Spleen (tissue), 11 donors: ENCODE results near the gene NCAPG2. TPM values are rescaled to one million over a fixed set of nuclear protein-coding genes. Genes with fewer than 3 reads are reported as not detected.

Source experiments
- DNase-seq: peaks from one replicate; pipeline ENCODE4 v3.0.0-alpha.2; 2020
- H3K27ac ChIP-seq, 8 donors: fragments of 200-600 bp; sonication (generic) in 7 of 8; 1 replicate in 4 of 8; 2 replicates in 4 of 8; pipeline versions ENCODE4 v1.5.0 to v1.8.0; 2016 to 2021; ENCODE audit warnings: inconsistent platforms in 4 of 8, mild to moderate bottlenecking in 4 of 8, moderate library complexity in 1 of 8
- H3K27me3 ChIP-seq, 7 donors: fragments of 200-600 bp; sonication (generic) in 6 of 7; replicated peaks in 1 of 7; 1 replicate in 4 of 7; 2 replicates in 3 of 7; pipeline versions ENCODE4 v1.5.0 to v1.8.0; 2016 to 2021; ENCODE audit warnings: inconsistent platforms in 3 of 7, mild to moderate bottlenecking in 1 of 7
- H3K36me3 ChIP-seq, 6 donors: fragments of 200-600 bp; sonication (generic) in 5 of 6; 1 replicate in 4 of 6; 2 replicates in 2 of 6; pipeline versions ENCODE4 v1.5.0 to v1.8.0; 2016 to 2021; ENCODE audit warnings: inconsistent platforms in 2 of 6
- H3K4me1 ChIP-seq, 6 donors: fragments of 200-600 bp; sonication (generic) in 5 of 6; 1 replicate in 3 of 6; 2 replicates in 3 of 6; pipeline versions ENCODE4 v1.5.0 to v1.8.0; 2016 to 2021; ENCODE audit warnings: inconsistent platforms in 3 of 6
- H3K4me3 ChIP-seq, 8 donors: fragments of 200-600 bp; sonication (generic) in 7 of 8; 1 replicate in 4 of 8; 2 replicates in 4 of 8; pipeline versions ENCODE4 v1.5.0 to v1.8.0; 2016 to 2021; ENCODE audit warnings: inconsistent platforms in 4 of 8, mild to moderate bottlenecking in 4 of 8, moderate library complexity in 2 of 8
- H3K9me3 ChIP-seq, 8 donors: fragments of 200-600 bp; sonication (generic) in 7 of 8; 1 replicate in 4 of 8; 2 replicates in 4 of 8; pipeline versions ENCODE4 v1.5.0 to v1.8.0; 2016 to 2021; ENCODE audit warnings: inconsistent platforms in 4 of 8
- POLR2A ChIP-seq, 3 donors: fragments of 450-650 bp; IDR thresholded peaks; one replicate each; pipeline ENCODE4 v1.5.1; 2017; ENCODE audit warnings: antibody characterized with exemption in 3 of 3, mild to moderate bottlenecking in 1 of 3
- POLR2AphosphoS5 ChIP-seq, 3 donors: sonication (generic); formaldehyde crosslinking; IDR thresholded peaks; one replicate each; pipeline ENCODE4 v1.5.1; 2017; ENCODE audit warnings: antibody characterized with exemption in 3 of 3
- WGBS, 5 donors: extraction: QIAGEN DNeasy Blood & Tissue Kit in 3 of 5; methylation state at CpG; one replicate each; pipeline versions ENCODE4 v1.1.5 to v1.1.7; 2013 to 2018; 5-methylcytosine and 5-hydroxymethylcytosine counted together
- intact Hi-C: fragments of 100-400 bp; cut with DNase I; formaldehyde crosslinking; loops from one replicate; pipeline ENCODE4 v1.15.0; 2023; ENCODE audit warnings: low total_unique reads
- polyA plus RNA-seq, 3 donors: library from polyadenylated mRNA; stranded (reverse); fragments of 200-250 nt; gene quantifications; one replicate each; pipeline ENCODE4 v1.2.1, GENCODE V29; 2013
- total RNA-seq, 7 donors: library from RNA; depleted of rRNA in 3 of 7; stranded (reverse); fragments of >200 nt in 3 of 7; fragmentation: NEBNext Ultra II Directional in 4 of 7; extraction: Animal tissue kit (Norgen Biotek cat#: 25700) in 4 of 7; gene quantifications; one replicate each; pipeline versions ENCODE4 v1.1.0 to v1.2.1, GENCODE V29; 2016 to 2021
- TF ChIP-seq, protein P1 (sequence below), 11 experiments: fragments of 200-600 bp in 7 of 11; fragments of 450-650 bp in 4 of 11; sonication (generic) in 4 of 11; IDR thresholded peaks in 8 of 11; conservative IDR thresholded peaks in 3 of 11; 1 replicate in 7 of 11; 2 replicates in 4 of 11; pipeline versions ENCODE4 v1.4.0 to v1.8.0; 2016 to 2021; ENCODE audit warnings: antibody characterized with exemption in 11 of 11, inconsistent platforms in 4 of 11, mild to moderate bottlenecking in 1 of 11
- donor health status: healthy with polysubstance abuse.
- donor health status: DM: no; HTN: no; CAD: no; lungs with moderate emphysema.
- donor health status: DM: no; HTN: no; CAD: no.
- donor health status: Bipolar disorder and iron deficiency.
- donor health status: healthy.
- donor health status: DM: no; HTN: no; CAD: no.
- donor health status: DM: yes; HTN: yes; CAD: no.

NCAPG2 gene
- total and polyA plus RNA-seq, 10 donors, result 2.2 to 18.0 (median 10.8) TPM

DNA sequence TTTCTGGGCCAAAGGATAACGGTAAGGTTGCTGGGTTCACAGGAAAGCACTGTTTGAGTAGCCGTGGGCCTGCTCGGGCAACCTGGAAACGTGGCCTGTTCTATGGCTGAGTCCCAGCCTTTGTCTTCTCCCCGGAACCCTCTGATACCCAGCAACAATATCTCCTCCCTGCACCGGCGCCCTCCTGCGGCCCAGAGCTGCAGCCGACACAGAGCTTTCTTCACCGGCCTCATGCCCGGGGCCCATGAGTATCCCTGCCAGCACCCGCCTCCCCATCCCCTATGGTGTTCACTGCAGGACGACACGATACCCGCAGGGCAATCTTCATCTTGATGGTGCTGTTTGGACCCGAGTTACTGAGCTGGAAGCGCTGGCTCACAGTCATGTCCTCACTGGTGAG lies 38.6 kb upstream of the NCAPG2 start:
- Histone ChIP-seq H3K27me3 (no peaks in the 10 kb centered on the region), H3K4me1 (peaks cover 0 to 11% (median 0%) of the 10 kb centered on the region in 6 donors), H3K9me3 (no peaks in the 10 kb centered on the region), H3K27ac (no peak overlapping the region), H3K4me3 (no peak overlapping the region), H3K36me3 (peaks cover 2 to 100% (median 81%) of the 10 kb centered on the region in 6 donors)
- DNase-seq, result no peak
- TF ChIP-seq, protein P1, sequence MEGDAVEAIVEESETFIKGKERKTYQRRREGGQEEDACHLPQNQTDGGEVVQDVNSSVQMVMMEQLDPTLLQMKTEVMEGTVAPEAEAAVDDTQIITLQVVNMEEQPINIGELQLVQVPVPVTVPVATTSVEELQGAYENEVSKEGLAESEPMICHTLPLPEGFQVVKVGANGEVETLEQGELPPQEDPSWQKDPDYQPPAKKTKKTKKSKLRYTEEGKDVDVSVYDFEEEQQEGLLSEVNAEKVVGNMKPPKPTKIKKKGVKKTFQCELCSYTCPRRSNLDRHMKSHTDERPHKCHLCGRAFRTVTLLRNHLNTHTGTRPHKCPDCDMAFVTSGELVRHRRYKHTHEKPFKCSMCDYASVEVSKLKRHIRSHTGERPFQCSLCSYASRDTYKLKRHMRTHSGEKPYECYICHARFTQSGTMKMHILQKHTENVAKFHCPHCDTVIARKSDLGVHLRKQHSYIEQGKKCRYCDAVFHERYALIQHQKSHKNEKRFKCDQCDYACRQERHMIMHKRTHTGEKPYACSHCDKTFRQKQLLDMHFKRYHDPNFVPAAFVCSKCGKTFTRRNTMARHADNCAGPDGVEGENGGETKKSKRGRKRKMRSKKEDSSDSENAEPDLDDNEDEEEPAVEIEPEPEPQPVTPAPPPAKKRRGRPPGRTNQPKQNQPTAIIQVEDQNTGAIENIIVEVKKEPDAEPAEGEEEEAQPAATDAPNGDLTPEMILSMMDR (IDR thresholded peaks at IDR 0.05 in 8 of 11, conservative IDR thresholded peaks at IDR 0.05 in 3 of 11), result no peak
- TF ChIP-seq POLR2AphosphoS5 (IDR thresholded peaks at IDR 0.05), result peak in 1 of 3 donors; percentile 25
- WGBS, 5 donors, result 95 to 98% (median 96%) methylated on average over 17 of the region's 17 CpGs
- intact Hi-C loops, result no loop called here

GRCh38 chr7:158742065-158742821 lies 37.6 kb upstream of the NCAPG2 start:
- WGBS, 5 donors, result 92 to 98% (median 97%) methylated on average over 19 of the region's 19 CpGs
- Histone ChIP-seq H3K27me3 (no peaks in the 10 kb centered on the region), H3K4me1 (peaks cover 0 to 11% (median 0%) of the 10 kb centered on the region in 6 donors), H3K9me3 (no peaks in the 10 kb centered on the region), H3K27ac (no peak overlapping the region), H3K36me3 (peaks cover 4 to 100% (median 77%) of the 10 kb centered on the region in 6 donors), H3K4me3 (no peak overlapping the region)
- DNase-seq, result no peak
- TF ChIP-seq POLR2AphosphoS5 (IDR thresholded peaks at IDR 0.05) (peak in 1 of 3 donors; percentile 38), POLR2A (IDR thresholded peaks at IDR 0.05) (no peak)
- TF ChIP-seq, protein P1 (IDR thresholded peaks at IDR 0.05 in 8 of 11, conservative IDR thresholded peaks at IDR 0.05 in 3 of 11), result no peak
- intact Hi-C loops, result no loop called here

GRCh38 chr7:158741294-158741666 lies 36.7 kb upstream of the NCAPG2 start:
- H3K27ac ChIP-seq, result no peak overlapping the region
- TF ChIP-seq, protein P1 (IDR thresholded peaks at IDR 0.05 in 8 of 11, conservative IDR thresholded peaks at IDR 0.05 in 3 of 11), result no peak
- TF ChIP-seq POLR2AphosphoS5 (IDR thresholded peaks at IDR 0.05), result peak in 1 of 3 donors; percentile 12
- H3K9me3 ChIP-seq, result no peaks in the 10 kb centered on the region
- H3K4me1 ChIP-seq, result peaks cover 0 to 11% (median 0%) of the 10 kb centered on the region in 6 donors
- H3K36me3 ChIP-seq, result peaks cover 4 to 100% (median 79%) of the 10 kb centered on the region in 6 donors
- H3K4me3 ChIP-seq, result no peak overlapping the region
- 95 to 97% (median 96%) methylated on average over 14 of the region's 14 CpGs for WGBS, 5 donors
- intact Hi-C loops, result no loop called here
- H3K27me3 ChIP-seq, result no peaks in the 10 kb centered on the region
- no peak for DNase-seq

GRCh38 chr7:158740657-158741293 lies 36.2 kb upstream of the NCAPG2 start:
- DNase-seq, result no peak
- Histone ChIP-seq H3K27me3 (no peaks in the 10 kb centered on the region), H3K36me3 (peaks cover 4 to 100% (median 81%) of the 10 kb centered on the region in 6 donors), H3K4me3 (no peak overlapping the region), H3K4me1 (peaks cover 0 to 11% (median 0%) of the 10 kb centered on the region in 6 donors), H3K9me3 (no peaks in the 10 kb centered on the region), H3K27ac (no peak overlapping the region)
- WGBS, 5 donors, result 87 to 95% (median 91%) methylated on average over 16 of the region's 16 CpGs
- intact Hi-C loops, result no loop called here
- TF ChIP-seq POLR2A (IDR thresholded peaks at IDR 0.05), result no peak
- TF ChIP-seq, protein P1 (IDR thresholded peaks at IDR 0.05 in 8 of 11, conservative IDR thresholded peaks at IDR 0.05 in 3 of 11), result no peak
- TF ChIP-seq POLR2AphosphoS5 (IDR thresholded peaks at IDR 0.05), result no peak
